HG03558 (cell line): ENCODE results near the gene FILIP1L.
"Not testable (repeated sequence)": the region's sequence is repeated elsewhere in the genome, so short reads cannot be mapped to it uniquely, and the experiment has no call there.

Experiments used
- ATAC-seq: cut with Tn5 transposase; IDR thresholded peaks from one replicate; pipeline ENCODE4 v1.9.1; 2021; ENCODE audit warnings: moderate number of reproducible peaks; ENCODE audit not compliant: unreplicated experiment; ENCODE audit errors: extremely low read depth

FILIP1L gene

GRCh38 chr3:100102757-100103156, 11.5 kb downstream of the FILIP1L start:
- no peak for ATAC-seq

- ATAC-seq, result no peak
These were observed 13.9 kb downstream of the FILIP1L start for GRCh38 chr3:100100425-100100824.

- ATAC-seq, result no peak
These were observed 14.7 kb downstream of the FILIP1L start for GRCh38 chr3:100099621-100100020.

GRCh38 chr3:100098784-100099070, 15.6 kb downstream of the FILIP1L start:
- no peak for ATAC-seq

GRCh38 chr3:100097919-100098783, 16.1 kb downstream of the FILIP1L start:
- no peak for ATAC-seq

- no peak for ATAC-seq
These were observed 17.4 kb downstream of the FILIP1L start for GRCh38 chr3:100096866-100097265.

- not testable (repeated sequence) for ATAC-seq
These were observed 18.0 kb downstream of the FILIP1L start for GRCh38 chr3:100096286-100096685.

GRCh38 chr3:100093831-100094230, 20.5 kb downstream of the FILIP1L start:
- no peak for ATAC-seq

- no peak for ATAC-seq
These were observed 23.7 kb downstream of the FILIP1L start for GRCh38 chr3:100090669-100091005.

GRCh38 chr3:100089812-100090668, 24.3 kb downstream of the FILIP1L start:
- peak; percentile 31 for ATAC-seq

GRCh38 chr3:100088735-100089368, 25.4 kb downstream of the FILIP1L start:
- no peak for ATAC-seq

- peak; percentile 94 for ATAC-seq
These were observed 27.1 kb downstream of the FILIP1L start for GRCh38 chr3:100087198-100087597.

- no peak for ATAC-seq
These were observed 27.9 kb downstream of the FILIP1L start for GRCh38 chr3:100086401-100086800.

GRCh38 chr3:100084100-100084806, 30.0 kb downstream of the FILIP1L start:
- ATAC-seq, result no peak

- ATAC-seq, result no peak
These were observed 31.1 kb downstream of the FILIP1L start for GRCh38 chr3:100083209-100083608.

GRCh38 chr3:100082714-100083113, 31.6 kb downstream of the FILIP1L start:
- no peak for ATAC-seq

GRCh38 chr3:100081986-100082692, 32.2 kb downstream of the FILIP1L start:
- no peak for ATAC-seq

- ATAC-seq, result no peak
These were observed 33.0 kb downstream of the FILIP1L start for GRCh38 chr3:100081311-100081710.

- ATAC-seq, result no peak
These were observed 33.7 kb downstream of the FILIP1L start for GRCh38 chr3:100080573-100080972.

GRCh38 chr3:100079328-100079727, 35.0 kb downstream of the FILIP1L start:
- ATAC-seq, result no peak
